Measurements from ENCODE around the gene THAP12. TPM values are rescaled to one million over a fixed set of nuclear protein-coding genes. Genes with fewer than 3 reads are reported as not detected.

Gene THAP12
- polyA plus RNA-seq, 1 donor (not counting 4 experiments of a cell fraction or from before 2014, with no cell fraction given): 49.8 TPM

GRCh38 chr11:76362716-76363115 is 18.2 kb downstream of the THAP12 start:
- Histone ChIP-seq H3K9me1 (ENCODE audit: control insufficient read depth, extremely low read depth, insufficient read depth, low read length) (no peaks in the 10 kb centered on the region), H3K9me3 (ENCODE audit: control insufficient read depth, low read depth, low read length) (no peaks in the 10 kb centered on the region), H2AFZ (ENCODE audit: control insufficient read depth, low read length) (no peak overlapping the region), H3K9ac (ENCODE audit: control insufficient read depth, extremely low read depth, insufficient read depth, low read length) (no peak overlapping the region), H3K4me3 (ENCODE audit: control insufficient read depth in 2 of 3, extremely low read depth in 1 of 3, insufficient read depth in 2 of 3, low read depth in 1 of 3, low read length in 3 of 3) (no peak overlapping the region), H3K4me1 (ENCODE audit: control insufficient read depth, extremely low read depth, insufficient read depth, low read length) (no peaks in the 10 kb centered on the region), H3K36me3 (ENCODE audit: control insufficient read depth in 2 of 2, extremely low read depth in 1 of 2, insufficient read depth in 2 of 2, low read length in 2 of 2) (no peaks in the 10 kb centered on the region), H3K4me2 (ENCODE audit: control insufficient read depth, extremely low read depth, insufficient read depth, low read depth, low read length) (no peak overlapping the region), H3K27ac (ENCODE audit: control insufficient read depth, insufficient read depth, low read length) (no peak overlapping the region), H3K79me2 (ENCODE audit: control insufficient read depth, insufficient read depth, low read length) (peaks cover 27% of the 10 kb centered on the region), H3K27me3 (ENCODE audit: control insufficient read depth, extremely low read depth, insufficient read depth, low read length) (no peaks in the 10 kb centered on the region), H4K20me1 (ENCODE audit: control insufficient read depth, extremely low read depth, insufficient read depth, low read length) (peaks cover 6% of the 10 kb centered on the region)
- TF ChIP-seq EZH2 (IDR thresholded peaks at IDR 0.05; ENCODE audit: low read length) (no peak), CTCF (optimal IDR thresholded peaks at IDR 0.05 in 1 of 3, IDR thresholded peaks at IDR 0.05 in 1 of 3, conservative IDR thresholded peaks at IDR 0.05 in 1 of 3; ENCODE audit: extremely low read depth in 1 of 3, insufficient read depth in 2 of 3, low read length in 3 of 3) (no peak)
- FAIRE-seq: no peak
- DNase-seq (ENCODE audit: low read depth, low spot score): no peak
- dilution Hi-C loops (cut with MboI; ENCODE audit: extremely low pct_ligation_motif_present, low sequenced_read_pairs): no loop called here

GRCh38 chr11:76361776-76362175 is 19.2 kb downstream of the THAP12 start:
- H3K36me3 ChIP-seq (ENCODE audit: control insufficient read depth in 2 of 2, extremely low read depth in 1 of 2, insufficient read depth in 2 of 2, low read length in 2 of 2): no peaks in the 10 kb centered on the region
- no peaks in the 10 kb centered on the region for H3K9me3 ChIP-seq (ENCODE audit: control insufficient read depth, low read depth, low read length)
- dilution Hi-C loops (cut with MboI; ENCODE audit: extremely low pct_ligation_motif_present, low sequenced_read_pairs): no loop called here
- DNase-seq (ENCODE audit: low read depth, low spot score) (no peak), FAIRE-seq (no peak)
- H3K4me3 ChIP-seq (ENCODE audit: control insufficient read depth in 2 of 3, extremely low read depth in 1 of 3, insufficient read depth in 2 of 3, low read depth in 1 of 3, low read length in 3 of 3): no peak overlapping the region
- no peak overlapping the region for H3K27ac ChIP-seq (ENCODE audit: control insufficient read depth, insufficient read depth, low read length)
- TF ChIP-seq EZH2 (IDR thresholded peaks at IDR 0.05; ENCODE audit: low read length): no peak
- no peak for TF ChIP-seq CTCF (optimal IDR thresholded peaks at IDR 0.05 in 1 of 3, IDR thresholded peaks at IDR 0.05 in 1 of 3, conservative IDR thresholded peaks at IDR 0.05 in 1 of 3; ENCODE audit: extremely low read depth in 1 of 3, insufficient read depth in 2 of 3, low read length in 3 of 3)
- peaks cover 18% of the 10 kb centered on the region for H3K79me2 ChIP-seq (ENCODE audit: control insufficient read depth, insufficient read depth, low read length)
- no peak overlapping the region for H3K4me2 ChIP-seq (ENCODE audit: control insufficient read depth, extremely low read depth, insufficient read depth, low read depth, low read length)
- H3K9me1 ChIP-seq (ENCODE audit: control insufficient read depth, extremely low read depth, insufficient read depth, low read length): no peaks in the 10 kb centered on the region
- H3K9ac ChIP-seq (ENCODE audit: control insufficient read depth, extremely low read depth, insufficient read depth, low read length): no peak overlapping the region
- no peaks in the 10 kb centered on the region for H3K4me1 ChIP-seq (ENCODE audit: control insufficient read depth, extremely low read depth, insufficient read depth, low read length)
- peaks cover 6% of the 10 kb centered on the region for H4K20me1 ChIP-seq (ENCODE audit: control insufficient read depth, extremely low read depth, insufficient read depth, low read length)
- H3K27me3 ChIP-seq (ENCODE audit: control insufficient read depth, extremely low read depth, insufficient read depth, low read length): no peaks in the 10 kb centered on the region
- no peak overlapping the region for H2AFZ ChIP-seq (ENCODE audit: control insufficient read depth, low read length)

Data from keratinocyte (primary cell).